GM12878 (cell line): ENCODE results near the gene SERPINB6. TPM values are rescaled to one million over a fixed set of nuclear protein-coding genes. Genes with fewer than 3 reads are reported as not detected.

Source experiments
- BCL11A ChIP-seq: IDR thresholded peaks from 2 replicates; pipeline ENCODE4 v1.6.1; 2011; ENCODE audit warnings: low read depth, low read length
- CTCF ChIP-seq, 3 experiments: IDR thresholded peaks in 2 of 3; conservative IDR thresholded peaks in 1 of 3; 2 replicates each; pipeline ENCODE4 v1.5.1; 2011; ENCODE audit warnings: low read depth in 3 of 3, low read length in 3 of 3, mild to moderate bottlenecking in 3 of 3, control low read depth in 2 of 3, moderate library complexity in 2 of 3, inconsistent platforms in 1 of 3, mixed read lengths in 1 of 3; ENCODE audit not compliant: control insufficient read depth in 2 of 3, insufficient read depth in 1 of 3; ENCODE audit errors: extremely low read depth in 1 of 3
- CUX1 ChIP-seq: IDR thresholded peaks from 2 replicates; pipeline ENCODE4 v1.6.1; 2012; ENCODE audit warnings: improper control_type of control experiment, low read depth, low read length; ENCODE audit not compliant: insufficient replicate concordance
- ETV6 ChIP-seq, 2 experiments: fragments of 450-650 bp in 1 of 2; IDR thresholded peaks in 1 of 2; conservative IDR thresholded peaks in 1 of 2; 2 replicates each; pipeline ENCODE4 v1.6.1; 2014; ENCODE audit warnings: antibody characterized with exemption in 1 of 2, borderline replicate concordance in 1 of 2, low read depth in 1 of 2, mild to moderate bottlenecking in 1 of 2, moderate library complexity in 1 of 2
- EZH2 ChIP-seq: IDR thresholded peaks from 2 replicates; pipeline ENCODE4 v1.6.1; 2012; ENCODE audit warnings: low read depth, mild to moderate bottlenecking, control low read depth, inconsistent platforms, low read length, borderline replicate concordance; ENCODE audit not compliant: control insufficient read depth
- IKZF1 ChIP-seq: fragments of 450-650 bp; conservative IDR thresholded peaks from 2 replicates; pipeline ENCODE4 v1.6.1; 2017; ENCODE audit warnings: antibody characterized with exemption, mild to moderate bottlenecking
- IRF5 ChIP-seq: fragments of 450-650 bp; IDR thresholded peaks from 2 replicates; pipeline ENCODE4 v1.6.1; 2017; ENCODE audit warnings: borderline replicate concordance
- MEF2A ChIP-seq: IDR thresholded peaks from 2 replicates; pipeline ENCODE4 v1.6.1; 2011; ENCODE audit warnings: low read depth, mild to moderate bottlenecking, low read length, moderate library complexity; ENCODE audit not compliant: insufficient read depth
- MEF2B ChIP-seq: fragments of 450-650 bp; IDR thresholded peaks from 2 replicates; pipeline ENCODE4 v1.6.1; 2018; ENCODE audit warnings: mild to moderate bottlenecking, moderate library complexity; ENCODE audit not compliant: partially characterized antibody, poor library complexity, severe bottlenecking
- PBX3 ChIP-seq: IDR thresholded peaks from 2 replicates; pipeline ENCODE4 v1.6.1; 2011; ENCODE audit warnings: mild to moderate bottlenecking, low read depth, low read length, moderate library complexity; ENCODE audit not compliant: insufficient replicate concordance
- SMAD1 ChIP-seq: fragments of 450-650 bp; IDR thresholded peaks from 2 replicates; pipeline ENCODE4 v1.6.1; 2018; ENCODE audit warnings: mild to moderate bottlenecking, low read depth; ENCODE audit not compliant: partially characterized antibody
- SREBF1 ChIP-seq: IDR thresholded peaks from 2 replicates; pipeline ENCODE4 v1.6.1; 2012; ENCODE audit warnings: mild to moderate bottlenecking, low read length
- STAT3 ChIP-seq: IDR thresholded peaks from 2 replicates; pipeline ENCODE4 v1.6.1; 2011; ENCODE audit warnings: low read depth, low read length, improper control_type of control experiment
- TBL1XR1 ChIP-seq: IDR thresholded peaks from 2 replicates; pipeline ENCODE4 v1.6.1; 2012; ENCODE audit warnings: low read depth, low read length, improper control_type of control experiment
- ZBTB4 ChIP-seq: fragments of 450-650 bp; formaldehyde crosslinking; IDR thresholded peaks from 2 replicates; pipeline ENCODE4 v1.4.0; 2022; ENCODE audit warnings: mild to moderate bottlenecking, moderate library complexity
- polyA plus RNA-seq, 11 experiments: library from polyadenylated mRNA; depleted of rRNA in 4 of 11; unstranded in 6 of 11; stranded (reverse) in 5 of 11; fragments of >200 nt; fragmentation: Nextera tagmentation in 4 of 11; fragmentation: Illumina TruSeq in 1 of 11; extraction: Ambion mirVana in 4 of 11; extraction: Trizol in 1 of 11; gene quantifications; 1 replicate in 1 of 11; 2 replicates in 10 of 11; pipeline versions ENCODE4 v1.2.1 to v1.2.3, GENCODE V29; 2011 to 2016; ENCODE audit warnings: inconsistent platforms in 2 of 11, missing spikeins in 2 of 11, low read depth in 1 of 11
- total RNA-seq, 4 experiments: library from RNA; depleted of rRNA in 3 of 4; stranded (reverse); fragments of >200 nt in 3 of 4; fragmentation: Illumina TruSeq in 1 of 4; extraction: Trizol in 1 of 4; gene quantifications; 2 replicates each; pipeline versions ENCODE4 v1.2.1 to v1.2.3, GENCODE V29; 2013 to 2021

The SERPINB6 gene
- total and polyA plus RNA-seq, 10 of the 15 experiments (the other 5 are each of a cell fraction or from before 2014, with no cell fraction given), result 0.37 to 2.2 (median 0.68) TPM; not detected in 1

- TF ChIP-seq TBL1XR1, result 0 out of 2 replicates have a peak, but pooled peaks have one; percentile 66
- peak; percentile 44 for TF ChIP-seq MEF2B
- 0 out of 2 replicates have a peak, but pooled peaks have one; percentile 29 for TF ChIP-seq STAT3
- TF ChIP-seq MEF2A, result 0 out of 2 replicates have a peak, but pooled peaks have one; percentile 58
- TF ChIP-seq PBX3, result no peak
- peak in 1 of 2 experiments; percentile 15; a peak in 1 of 4 replicates for TF ChIP-seq ETV6 (conservative IDR thresholded peaks at IDR 0.05 in 1 of 2, IDR thresholded peaks at IDR 0.05 in 1 of 2; ENCODE audit: borderline replicate concordance in 1 of 2, low read depth in 1 of 2)
- peak; percentile 65 for TF ChIP-seq CUX1
- peak; percentile 92 for TF ChIP-seq BCL11A
- no peak for TF ChIP-seq EZH2
- peak; percentile 71 for TF ChIP-seq IKZF1
- TF ChIP-seq CTCF (IDR thresholded peaks at IDR 0.05 in 2 of 3, conservative IDR thresholded peaks at IDR 0.05 in 1 of 3; ENCODE audit: control insufficient read depth in 2 of 3, extremely low read depth in 1 of 3, insufficient read depth in 1 of 3, low read depth in 3 of 3, low read length in 3 of 3), result no peak
- no peak for TF ChIP-seq IRF5
- TF ChIP-seq SMAD1, result no peak
- 0 out of 2 replicates have a peak, but pooled peaks have one; percentile 8 for TF ChIP-seq SREBF1
- no peak for TF ChIP-seq ZBTB4 (CRISPR knock-in tag)
Observed at GRCh38 chr6:2899596-2899995, 71.8 kb downstream of the SERPINB6 start (continued).
